IPS-20b (cell line): Measurements from ENCODE around the gene GFRA1.

Experiments
- H3K27ac ChIP-seq: one replicate; pipeline ENCODE4 v1.5.1; 2013; ENCODE audit warnings: low read length
- H3K27me3 ChIP-seq: 2 replicates; pipeline ENCODE4 v1.6.1; 2013; ENCODE audit warnings: mild to moderate bottlenecking, low read length, inconsistent platforms; ENCODE audit not compliant: insufficient read depth
- H3K36me3 ChIP-seq: 2 replicates; pipeline ENCODE4 v1.6.1; 2013; ENCODE audit warnings: low read depth, mild to moderate bottlenecking, inconsistent platforms, low read length, moderate library complexity; ENCODE audit not compliant: insufficient read depth
- H3K4me1 ChIP-seq: 2 replicates; pipeline ENCODE4 v1.6.1; 2013; ENCODE audit warnings: mild to moderate bottlenecking, control low read depth, inconsistent platforms, low read length, moderate library complexity; ENCODE audit not compliant: insufficient read depth
- H3K4me3 ChIP-seq: 2 replicates; pipeline ENCODE4 v1.5.1; 2013; ENCODE audit warnings: mild to moderate bottlenecking, low read length, inconsistent platforms
- H3K9ac ChIP-seq: 2 replicates; pipeline ENCODE4 v1.6.1; 2013; ENCODE audit warnings: low read depth, mild to moderate bottlenecking, inconsistent platforms, low read length, moderate library complexity
- H3K9me3 ChIP-seq: 2 replicates; pipeline ENCODE4 v1.6.1; 2013; ENCODE audit warnings: mild to moderate bottlenecking, low read depth, low read length, inconsistent platforms; ENCODE audit not compliant: insufficient read depth

The GFRA1 gene

DNA sequence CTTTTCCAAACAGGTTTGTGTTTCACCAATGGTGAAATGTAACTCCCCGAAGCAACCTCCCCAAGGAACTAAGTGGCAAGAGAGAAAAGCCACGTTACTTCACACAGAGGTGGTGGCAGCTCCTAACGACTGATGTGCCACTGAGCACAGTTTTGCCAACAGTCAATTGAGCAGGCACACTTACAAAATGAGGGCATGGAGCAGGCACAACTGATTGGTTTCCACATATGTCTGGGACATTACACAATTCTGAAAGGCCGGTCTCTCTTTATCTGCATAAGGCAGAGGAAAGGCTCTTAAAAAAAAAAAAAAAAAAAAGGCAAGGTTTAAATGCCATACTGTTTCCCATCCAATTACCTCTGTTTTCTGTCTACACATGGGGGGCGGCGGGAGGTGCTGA is 86.7 kb downstream of the GFRA1 start:
- Histone ChIP-seq H3K4me1 (no peaks in the 10 kb centered on the region), H3K27ac (no peak overlapping the region), H3K9me3 (no peaks in the 10 kb centered on the region), H3K9ac (no peak overlapping the region), H3K4me3 (no peak overlapping the region), H3K36me3 (no peaks in the 10 kb centered on the region), H3K27me3 (no peaks in the 10 kb centered on the region)

DNA sequence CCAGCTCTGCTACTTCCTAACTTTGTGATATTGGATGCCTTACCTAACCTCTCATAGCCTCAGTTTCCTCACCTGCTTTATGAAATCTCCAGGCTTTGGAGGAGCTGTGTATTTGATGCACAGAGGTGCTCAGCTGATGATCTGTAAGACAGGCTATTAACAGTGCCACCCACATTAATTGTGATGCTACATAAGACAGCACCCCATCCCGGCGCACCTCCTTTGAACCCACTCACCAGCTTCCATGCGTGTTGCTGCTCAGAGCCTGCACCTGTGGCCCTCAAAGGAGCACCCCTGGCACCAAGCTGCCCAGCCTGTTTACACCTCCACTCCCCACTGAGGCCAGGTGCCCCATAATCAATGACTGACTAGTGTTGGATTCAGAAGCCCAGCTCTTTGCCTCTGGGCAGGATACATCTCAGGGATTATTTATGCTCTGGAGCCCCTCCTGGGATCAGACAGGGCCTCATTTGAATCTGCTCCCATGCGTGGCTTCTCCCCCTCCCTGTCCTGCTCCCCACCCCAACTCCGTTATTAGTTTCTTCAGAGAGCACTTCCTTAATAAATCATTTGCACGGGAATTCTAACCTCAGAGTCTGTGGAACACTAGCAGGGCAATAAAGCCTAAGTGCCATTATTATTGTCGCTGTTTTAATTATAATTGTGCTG is 87.7 kb downstream of the GFRA1 start:
- no peak overlapping the region for H3K4me3 ChIP-seq
- no peaks in the 10 kb centered on the region for H3K4me1 ChIP-seq
- H3K9ac ChIP-seq, result no peak overlapping the region
- H3K27me3 ChIP-seq, result no peaks in the 10 kb centered on the region
- no peaks in the 10 kb centered on the region for H3K36me3 ChIP-seq
- H3K9me3 ChIP-seq, result no peaks in the 10 kb centered on the region
- H3K27ac ChIP-seq, result no peak overlapping the region

DNA sequence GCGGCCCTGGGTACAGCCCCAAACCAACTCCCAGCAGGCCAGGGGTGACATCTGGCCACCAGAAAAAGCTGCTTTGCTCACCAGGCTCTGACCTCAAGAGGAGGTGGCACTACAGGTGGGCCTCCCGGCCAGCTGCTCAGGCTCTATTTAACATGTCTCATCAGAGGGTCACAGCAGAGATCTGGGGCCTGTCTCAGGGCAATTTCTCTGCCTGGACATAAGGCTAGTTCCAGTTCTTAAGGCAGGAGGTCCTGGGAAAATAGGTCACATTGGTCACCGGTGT is 88.6 kb downstream of the GFRA1 start:
- H3K27me3 ChIP-seq, result no peaks in the 10 kb centered on the region
- no peak overlapping the region for H3K27ac ChIP-seq
- no peak overlapping the region for H3K4me3 ChIP-seq

DNA sequence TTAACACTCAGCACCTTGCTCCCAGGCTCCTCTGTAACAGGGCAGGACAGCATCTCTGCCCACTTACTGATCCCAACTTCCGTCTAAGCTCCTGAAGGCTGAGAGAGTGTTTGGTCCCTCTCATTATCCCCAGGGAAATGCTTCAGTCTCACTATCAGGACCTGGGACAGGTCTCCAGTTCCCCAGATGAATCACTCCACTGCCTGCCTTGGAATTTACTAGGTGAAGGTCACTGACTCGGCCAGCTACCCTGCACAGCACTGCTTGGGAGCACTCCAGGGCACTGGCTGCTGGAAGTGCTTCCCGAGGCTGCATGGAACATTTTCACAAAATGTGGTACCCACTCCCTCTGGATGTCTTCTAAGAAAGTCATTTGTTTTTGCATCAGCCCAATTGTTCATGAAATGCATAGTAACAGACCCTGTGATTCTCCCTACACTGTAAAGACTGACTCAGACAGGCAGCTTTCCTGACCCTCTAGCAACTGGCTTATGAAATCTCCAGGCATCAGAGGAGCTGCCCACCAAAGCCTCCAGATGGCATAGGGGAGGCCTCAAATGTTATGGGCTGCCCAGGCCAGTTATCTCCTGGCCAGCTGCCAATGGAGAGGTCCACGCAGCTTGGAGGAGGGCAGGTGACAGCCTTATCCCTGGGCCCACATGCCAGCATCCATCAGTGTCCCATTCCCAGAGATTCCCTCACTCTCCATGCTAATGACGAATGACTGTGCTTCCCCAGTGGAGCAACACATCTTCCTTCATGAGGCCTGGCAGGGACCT is 89.1 kb downstream of the GFRA1 start:
- Histone ChIP-seq H3K27me3 (no peaks in the 10 kb centered on the region), H3K4me1 (no peaks in the 10 kb centered on the region), H3K9ac (no peak overlapping the region)

More for the DNA sequence above, 88.6 kb downstream of the GFRA1 start:
- no peaks in the 10 kb centered on the region for H3K36me3 ChIP-seq
- no peaks in the 10 kb centered on the region for H3K9me3 ChIP-seq
- H3K9ac ChIP-seq, result no peak overlapping the region
- H3K4me1 ChIP-seq, result no peaks in the 10 kb centered on the region

DNA sequence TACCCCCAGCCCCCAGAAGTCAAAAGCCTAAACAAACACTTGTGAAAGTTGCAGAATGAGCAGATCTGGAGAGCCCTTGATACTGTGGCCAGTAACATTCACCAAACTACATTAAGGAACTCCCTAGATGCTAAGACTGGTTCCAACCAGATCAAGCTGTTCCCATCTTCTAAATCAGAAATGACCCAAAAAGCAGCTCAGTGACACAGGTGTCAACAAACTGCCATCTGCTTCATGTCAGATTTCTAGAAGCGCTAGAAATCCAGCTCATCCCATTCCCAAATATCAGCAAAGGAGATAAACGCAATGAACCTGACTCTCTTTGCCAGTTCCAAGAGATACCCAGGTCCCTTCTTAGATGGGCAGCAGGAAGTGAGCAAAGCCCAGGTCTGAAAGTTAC is 90.6 kb downstream of the GFRA1 start:
- no peak overlapping the region for H3K9ac ChIP-seq
- H3K27me3 ChIP-seq, result no peaks in the 10 kb centered on the region

More for the DNA sequence above, 89.1 kb downstream of the GFRA1 start:
- H3K27ac ChIP-seq, result no peak overlapping the region
- no peaks in the 10 kb centered on the region for H3K36me3 ChIP-seq
- H3K9me3 ChIP-seq, result no peaks in the 10 kb centered on the region
- no peak overlapping the region for H3K4me3 ChIP-seq

DNA sequence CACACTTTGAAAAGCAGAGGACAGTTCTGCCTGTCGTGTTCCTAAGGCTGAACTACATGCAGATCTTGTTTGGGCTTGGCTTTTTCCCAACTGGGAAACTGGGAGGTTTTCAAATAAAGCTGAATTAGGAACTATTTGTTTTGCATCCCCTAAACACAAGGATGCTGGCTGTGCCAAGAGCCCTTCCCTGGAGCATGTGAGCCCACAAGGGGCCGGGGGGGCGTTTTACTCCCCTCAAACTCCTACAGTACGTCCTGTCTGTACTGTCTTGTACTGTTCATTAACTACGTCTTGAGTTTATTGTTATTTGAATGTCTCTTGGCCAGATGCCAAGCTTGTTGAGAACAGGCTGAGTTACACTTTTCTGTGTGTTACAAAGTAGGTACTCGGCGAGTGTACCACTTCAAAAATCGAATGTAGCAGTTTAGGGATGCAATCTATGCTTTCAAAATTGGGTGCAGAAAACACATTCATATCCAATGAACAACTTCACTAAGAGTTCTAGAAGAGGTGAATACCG is 94.9 kb downstream of the GFRA1 start:
- Histone ChIP-seq H3K27ac (no peak overlapping the region), H3K36me3 (no peaks in the 10 kb centered on the region)

More for the DNA sequence above, 90.6 kb downstream of the GFRA1 start:
- Histone ChIP-seq H3K27ac (no peak overlapping the region), H3K4me1 (no peaks in the 10 kb centered on the region), H3K9me3 (no peaks in the 10 kb centered on the region), H3K4me3 (no peak overlapping the region), H3K36me3 (no peaks in the 10 kb centered on the region)

DNA sequence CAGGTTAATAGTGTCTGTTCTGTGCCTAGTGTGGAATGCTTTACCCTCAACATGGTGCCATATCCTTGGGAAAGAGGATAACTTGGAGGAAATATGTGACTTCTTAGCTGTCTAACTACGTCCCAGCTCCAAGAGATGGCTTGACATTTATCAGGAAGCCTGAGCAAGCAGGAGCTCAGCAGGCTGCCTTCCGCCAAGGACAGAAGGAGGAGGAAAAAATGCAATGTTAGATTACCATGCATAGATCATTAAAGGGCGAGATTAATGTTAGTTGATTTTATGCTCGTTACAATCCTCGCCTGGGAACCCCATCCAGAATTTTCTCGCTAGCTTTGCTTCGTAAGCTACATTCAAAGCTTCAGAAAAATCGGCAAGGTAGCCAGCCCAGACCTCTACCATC is 97.8 kb downstream of the GFRA1 start:
- no peaks in the 10 kb centered on the region for H3K36me3 ChIP-seq
- no peaks in the 10 kb centered on the region for H3K9me3 ChIP-seq
- H3K9ac ChIP-seq, result no peak overlapping the region
- H3K27ac ChIP-seq, result no peak overlapping the region
- H3K4me3 ChIP-seq, result no peak overlapping the region
- no peaks in the 10 kb centered on the region for H3K27me3 ChIP-seq
- H3K4me1 ChIP-seq, result peaks cover 16% of the 10 kb centered on the region

More for the DNA sequence above, 94.9 kb downstream of the GFRA1 start:
- no peaks in the 10 kb centered on the region for H3K27me3 ChIP-seq
- H3K9me3 ChIP-seq, result no peaks in the 10 kb centered on the region
- H3K4me1 ChIP-seq, result no peaks in the 10 kb centered on the region
- H3K9ac ChIP-seq, result no peak overlapping the region
- H3K4me3 ChIP-seq, result no peak overlapping the region

DNA sequence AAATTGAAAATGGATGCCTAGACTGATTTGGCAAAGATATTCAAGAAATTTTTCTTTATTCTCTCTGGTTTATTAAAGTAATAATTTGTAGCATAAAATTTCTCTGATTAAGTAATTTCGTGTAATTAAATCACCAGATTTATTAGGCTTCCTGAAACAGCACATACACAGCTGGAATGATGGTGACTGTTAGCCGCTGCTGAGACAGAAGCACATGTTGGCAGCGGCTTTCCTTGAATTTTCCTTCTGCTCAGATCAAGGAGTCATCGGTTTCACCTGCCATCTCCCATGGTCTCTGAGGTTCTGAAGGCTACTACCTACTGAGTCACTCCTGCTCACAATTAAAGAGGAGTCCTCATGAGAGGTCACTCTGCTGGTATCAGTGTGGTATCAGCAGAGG is 101.5 kb downstream of the GFRA1 start:
- Histone ChIP-seq H3K4me1 (peaks cover 16% of the 10 kb centered on the region), H3K27me3 (no peaks in the 10 kb centered on the region), H3K4me3 (no peak overlapping the region), H3K9ac (no peak overlapping the region), H3K36me3 (no peaks in the 10 kb centered on the region), H3K27ac (no peak overlapping the region), H3K9me3 (no peaks in the 10 kb centered on the region)

DNA sequence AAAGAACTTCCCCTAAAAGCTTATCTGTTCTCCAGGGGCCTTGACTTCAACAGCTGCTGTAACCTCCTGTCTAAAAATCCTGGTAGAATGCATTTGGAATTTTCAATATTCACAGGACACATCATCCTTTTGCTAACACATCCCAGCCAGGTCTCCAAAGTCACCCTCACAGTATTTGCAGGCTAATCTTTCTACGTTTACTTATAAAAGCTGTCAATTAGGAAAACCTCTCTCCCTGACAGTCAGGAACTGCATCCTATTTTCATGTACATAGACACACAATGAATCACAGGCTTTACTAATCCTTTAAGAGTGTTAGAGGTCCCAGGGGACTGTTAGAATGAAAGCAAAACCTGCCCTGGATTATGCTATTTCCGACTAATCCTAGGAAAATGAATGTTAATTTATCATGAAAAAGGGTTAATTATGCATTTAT is 102.2 kb downstream of the GFRA1 start:
- H3K9ac ChIP-seq, result no peak overlapping the region
- H3K9me3 ChIP-seq, result no peaks in the 10 kb centered on the region
- H3K27ac ChIP-seq, result no peak overlapping the region
- H3K36me3 ChIP-seq, result no peaks in the 10 kb centered on the region
- H3K4me1 ChIP-seq, result peaks cover 16% of the 10 kb centered on the region
- H3K27me3 ChIP-seq, result no peaks in the 10 kb centered on the region
- H3K4me3 ChIP-seq, result no peak overlapping the region; the same call in 1 of the 2 replicates

DNA sequence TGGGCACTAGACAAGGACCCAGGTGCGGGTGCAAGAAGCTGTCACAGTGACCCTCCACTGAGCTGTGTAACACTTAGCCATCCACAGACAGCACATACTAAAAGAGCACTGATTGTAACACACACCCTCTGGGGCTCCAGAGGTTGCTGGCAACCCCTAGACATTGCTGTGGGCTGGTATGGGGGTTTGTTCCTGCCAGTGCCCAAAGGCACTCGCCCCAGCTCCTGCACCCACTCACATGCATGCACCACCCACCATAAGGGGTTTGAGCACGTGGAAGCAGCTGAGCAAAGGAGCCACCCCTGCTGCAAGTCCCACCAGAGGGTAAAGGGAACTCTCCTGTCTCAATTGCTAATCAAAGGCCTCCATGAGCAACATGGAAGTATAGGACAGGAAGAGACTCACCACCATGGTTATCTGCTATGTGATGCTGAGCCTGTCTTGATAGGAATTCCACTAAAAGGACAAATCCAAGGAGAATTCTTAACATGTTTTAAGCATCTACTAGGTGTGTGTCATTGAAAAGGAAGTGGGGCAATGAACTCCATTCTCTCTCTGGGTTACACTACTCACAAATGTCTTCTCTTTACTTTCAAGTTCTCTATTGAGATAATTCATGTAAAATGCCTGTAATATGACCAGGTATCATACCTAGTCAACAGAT is 103.1 kb downstream of the GFRA1 start:
- Histone ChIP-seq H3K9ac (no peak overlapping the region), H3K27me3 (no peaks in the 10 kb centered on the region), H3K4me3 (no peak overlapping the region), H3K4me1 (peaks cover 16% of the 10 kb centered on the region), H3K27ac (no peak overlapping the region), H3K36me3 (no peaks in the 10 kb centered on the region), H3K9me3 (no peaks in the 10 kb centered on the region)

DNA sequence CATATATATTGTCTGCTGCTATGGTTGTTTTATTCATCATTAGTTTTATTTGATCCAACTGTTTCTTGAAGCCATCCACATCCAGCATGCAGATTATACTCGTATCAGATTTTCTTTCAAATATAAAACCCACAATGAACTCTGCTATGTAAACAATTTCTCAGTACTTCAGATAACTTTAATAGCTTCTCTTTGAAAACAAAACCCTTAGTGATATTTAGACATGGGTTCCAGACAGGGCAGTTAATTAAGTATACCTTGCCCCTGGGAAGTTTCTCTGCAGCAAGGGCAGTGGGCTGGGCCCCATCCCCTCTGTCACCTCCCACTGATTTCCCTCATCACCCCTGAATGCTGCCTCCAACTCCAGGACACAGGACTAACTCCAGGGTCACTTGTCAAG is 104.3 kb downstream of the GFRA1 start:
- Histone ChIP-seq H3K27ac (no peak overlapping the region), H3K4me3 (no peak overlapping the region), H3K36me3 (no peaks in the 10 kb centered on the region), H3K4me1 (peaks cover 16% of the 10 kb centered on the region), H3K27me3 (no peaks in the 10 kb centered on the region), H3K9ac (no peak overlapping the region), H3K9me3 (no peaks in the 10 kb centered on the region)

DNA sequence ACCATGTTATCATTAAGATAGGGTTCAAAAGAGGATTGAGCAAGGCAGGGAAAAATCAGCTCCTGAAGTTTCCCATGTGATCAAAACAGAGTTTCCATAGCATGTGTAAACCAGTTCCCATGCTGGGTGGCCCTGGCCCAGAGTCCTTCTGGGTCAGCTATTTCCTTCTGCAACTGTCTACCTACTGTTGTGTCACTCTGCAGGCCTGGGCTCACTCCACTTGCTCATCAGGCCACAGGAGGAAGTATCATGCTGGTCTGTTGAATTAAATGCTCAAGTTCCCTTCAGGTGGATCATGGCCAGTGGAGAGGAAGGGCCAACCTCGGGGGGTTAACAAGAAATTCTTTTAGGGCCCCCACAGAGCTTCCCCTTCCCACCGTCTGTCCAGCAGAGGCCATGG is 104.7 kb downstream of the GFRA1 start:
- no peaks in the 10 kb centered on the region for H3K27me3 ChIP-seq
- no peak overlapping the region for H3K9ac ChIP-seq
- H3K36me3 ChIP-seq, result no peaks in the 10 kb centered on the region
- H3K4me3 ChIP-seq, result no peak overlapping the region
- H3K27ac ChIP-seq, result no peak overlapping the region
- no peaks in the 10 kb centered on the region for H3K9me3 ChIP-seq
- peaks cover 16% of the 10 kb centered on the region for H3K4me1 ChIP-seq
